Measurements from ENCODE around the gene LAMC3. TPM values are rescaled to one million over a fixed set of nuclear protein-coding genes. Genes with fewer than 3 reads are reported as not detected.
"Not testable (repeated sequence)": the region's sequence is repeated elsewhere in the genome, so short reads cannot be mapped to it uniquely, and the experiment has no call there.

The LAMC3 gene
- polyA plus RNA-seq, 1 experiment: 0.01 TPM

GRCh38 chr9:131114084-131114535 lies 105.1 kb downstream of the LAMC3 start:
- Histone ChIP-seq H3K4me3 (ENCODE audit: low read depth, low read length) (no peak overlapping the region), H3K27me3 (ENCODE audit: control insufficient read depth, insufficient read depth, low read length) (peaks cover 5% of the 10 kb centered on the region), H3K36me3 (ENCODE audit: control insufficient read depth, insufficient read depth, low read length) (no peaks in the 10 kb centered on the region)
- ChIA-PET POLR2A (no interaction called here), CTCF (no interaction called here)
- no peak for TF ChIP-seq CTCF (IDR thresholded peaks at IDR 0.05; ENCODE audit: insufficient read depth, low read depth, low read length)
- no peak for DNase-seq (ENCODE audit: low read depth)

- POLR2A ChIA-PET; H3K27me3 ChIP-seq (ENCODE audit: control insufficient read depth, insufficient read depth, low read length); H3K4me3 ChIP-seq (ENCODE audit: low read depth, low read length); CTCF ChIA-PET; DNase-seq (ENCODE audit: low read depth); H3K36me3 ChIP-seq (ENCODE audit: control insufficient read depth, insufficient read depth, low read length): not testable (repeated sequence)
Measured at GRCh38 chr9:131115360-131115742, 106.4 kb downstream of the LAMC3 start.

GRCh38 chr9:131116281-131117120 lies 107.5 kb downstream of the LAMC3 start:
- Histone ChIP-seq H3K4me3 (ENCODE audit: low read depth, low read length) (no peak overlapping the region), H3K27me3 (ENCODE audit: control insufficient read depth, insufficient read depth, low read length) (peaks cover 5% of the 10 kb centered on the region), H3K36me3 (ENCODE audit: control insufficient read depth, insufficient read depth, low read length) (no peaks in the 10 kb centered on the region)
- no peak for DNase-seq (ENCODE audit: low read depth)
- CTCF ChIA-PET: no interaction called here
- TF ChIP-seq CTCF (IDR thresholded peaks at IDR 0.05; ENCODE audit: insufficient read depth, low read depth, low read length): no peak
- POLR2A ChIA-PET: no interaction called here

GRCh38 chr9:131117121-131117761 lies 108.3 kb downstream of the LAMC3 start:
- no peak for DNase-seq (ENCODE audit: low read depth)
- Histone ChIP-seq H3K36me3 (ENCODE audit: control insufficient read depth, insufficient read depth, low read length) (no peaks in the 10 kb centered on the region), H3K27me3 (ENCODE audit: control insufficient read depth, insufficient read depth, low read length) (peaks cover 3% of the 10 kb centered on the region), H3K4me3 (ENCODE audit: low read depth, low read length) (no peak overlapping the region)
- POLR2A ChIA-PET: no interaction called here
- CTCF ChIA-PET: no interaction called here
- TF ChIP-seq CTCF (IDR thresholded peaks at IDR 0.05; ENCODE audit: insufficient read depth, low read depth, low read length): no peak

- POLR2A ChIA-PET: no interaction called here
- H3K4me3 ChIP-seq (ENCODE audit: low read depth, low read length): no peak overlapping the region
- no peak for TF ChIP-seq CTCF (IDR thresholded peaks at IDR 0.05; ENCODE audit: insufficient read depth, low read depth, low read length)
- CTCF ChIA-PET: no interaction called here
- no peaks in the 10 kb centered on the region; the same call in 1 of the 2 replicates for H3K27me3 ChIP-seq (ENCODE audit: control insufficient read depth, insufficient read depth, low read length)
- DNase-seq (ENCODE audit: low read depth): no peak
- no peaks in the 10 kb centered on the region for H3K36me3 ChIP-seq (ENCODE audit: control insufficient read depth, insufficient read depth, low read length)
Measured at GRCh38 chr9:131117762-131118145, 108.8 kb downstream of the LAMC3 start.
